Globus pallidus (tissue), 1 donor: ENCODE data around the gene SNAI3.

Experiments
- DNase-seq: peaks from one replicate; pipeline ENCODE4 v3.0.0-alpha.2; 2015; ENCODE audit warnings: low spot score

Gene SNAI3

GRCh38 chr16:88686439-88687253 is at the start of gene SNAI3:
TSS of gene SNAI3 (minus strand) at chr16:88686507. CDS start at chr16:88686406, 101 bp downstream.
- no peak for DNase-seq

- no peak for DNase-seq
Observed at GRCh38 chr16:88736088-88736487, 49.8 kb upstream of the SNAI3 start.

GRCh38 chr16:88735616-88736015 is 49.3 kb upstream of the SNAI3 start:
- DNase-seq, result no peak

GRCh38 chr16:88735121-88735520 is 48.8 kb upstream of the SNAI3 start:
- no peak for DNase-seq

GRCh38 chr16:88734361-88734728 is 48.0 kb upstream of the SNAI3 start:
- no peak for DNase-seq

- DNase-seq, result no peak
Observed at GRCh38 chr16:88733630-88734360, 47.5 kb upstream of the SNAI3 start.

- no peak for DNase-seq
Observed at GRCh38 chr16:88732961-88733294, 46.6 kb upstream of the SNAI3 start.

GRCh38 chr16:88732172-88732960 is 46.1 kb upstream of the SNAI3 start:
- no peak for DNase-seq

GRCh38 chr16:88731699-88732098 is 45.4 kb upstream of the SNAI3 start:
- DNase-seq, result no peak

- no peak for DNase-seq
Observed at GRCh38 chr16:88730632-88731607, 44.6 kb upstream of the SNAI3 start.

GRCh38 chr16:88727871-88728270 is 41.6 kb upstream of the SNAI3 start:
- no peak for DNase-seq

GRCh38 chr16:88726981-88727380 is 40.7 kb upstream of the SNAI3 start:
- DNase-seq, result no peak

- DNase-seq, result no peak
Observed at GRCh38 chr16:88726408-88726749, 40.1 kb upstream of the SNAI3 start.

GRCh38 chr16:88725609-88726407 is 39.5 kb upstream of the SNAI3 start:
- no peak for DNase-seq

- no peak for DNase-seq
Observed at GRCh38 chr16:88724855-88725555, 38.7 kb upstream of the SNAI3 start.

GRCh38 chr16:88723911-88724310 is 37.6 kb upstream of the SNAI3 start:
- DNase-seq, result no peak

GRCh38 chr16:88723507-88723887 is 37.2 kb upstream of the SNAI3 start:
- DNase-seq, result no peak

GRCh38 chr16:88722784-88723506 is 36.6 kb upstream of the SNAI3 start:
- no peak for DNase-seq
